ENCODE results near the gene VRK3.

Gene VRK3

GRCh38 chr19:50026550-50026906 lies 1.4 kb upstream of the VRK3 start:
- DNase-seq = no peak

- DNase-seq = peak; percentile 100
Observed at GRCh38 chr19:50025794-50026549, 800 bp upstream of the VRK3 start, which contains the start of gene ZNF473. Gene ZNF473 (plus strand): TSS chr19:50026005. CDS start chr19:50031083, 5,078 bp downstream.

- DNase-seq = no peak
Observed at GRCh38 chr19:50024719-50025021, 502 bp downstream of the VRK3 start.

- no peak for DNase-seq
Observed at GRCh38 chr19:50022823-50023222, 2.3 kb downstream of the VRK3 start.

- DNase-seq = no peak
Observed at GRCh38 chr19:50020481-50020880, 4.7 kb downstream of the VRK3 start.

- no peak for DNase-seq
Observed at GRCh38 chr19:50016225-50016807, 8.9 kb downstream of the VRK3 start.

- no peak for DNase-seq
Observed at GRCh38 chr19:50008532-50008931, 16.6 kb downstream of the VRK3 start.

- DNase-seq = no peak
Observed at GRCh38 chr19:50007947-50008346, 17.2 kb downstream of the VRK3 start.

- DNase-seq = no peak
Observed at GRCh38 chr19:50007170-50007569, 18.0 kb downstream of the VRK3 start.

- no peak for DNase-seq
Observed at GRCh38 chr19:50005428-50005827, 19.7 kb downstream of the VRK3 start.

- DNase-seq = peak; percentile 94
Observed at GRCh38 chr19:50003810-50004419, 21.3 kb downstream of the VRK3 start.

- DNase-seq = no peak
Observed at GRCh38 chr19:50003254-50003788, 21.9 kb downstream of the VRK3 start.

GRCh38 chr19:50002386-50002960 lies 22.7 kb downstream of the VRK3 start:
- no peak for DNase-seq

GRCh38 chr19:50001775-50002174 lies 23.4 kb downstream of the VRK3 start:
- no peak for DNase-seq

GRCh38 chr19:50000841-50001557 lies 24.2 kb downstream of the VRK3 start:
- no peak for DNase-seq

- DNase-seq = no peak
Observed at GRCh38 chr19:50000038-50000840, 24.9 kb downstream of the VRK3 start.

GRCh38 chr19:49999371-50000010 lies 25.7 kb downstream of the VRK3 start:
- no peak for DNase-seq

GRCh38 chr19:49997709-49998108 lies 27.5 kb downstream of the VRK3 start:
- DNase-seq = peak; percentile 61

- DNase-seq = no peak
Observed at GRCh38 chr19:49988433-49988832, 36.7 kb downstream of the VRK3 start.

GRCh38 chr19:49988007-49988406 lies 37.2 kb downstream of the VRK3 start:
- no peak for DNase-seq

- DNase-seq = peak; percentile 97
Observed at GRCh38 chr19:49987159-49987698, 37.9 kb downstream of the VRK3 start.
